GM23338 (cell line): ENCODE results near the gene PKLR. TPM values are rescaled to one million over a fixed set of nuclear protein-coding genes. Genes with fewer than 3 reads are reported as not detected.

Experiments used
- ATAC-seq: fragments of 200-7000 bp; cut with Tn5 transposase; 3 replicates; pipeline ENCODE4 v1.9.1; 2020
- DNase-seq: peaks from one replicate; pipeline ENCODE4 v3.0.0-alpha.2; 2015; ENCODE audit warnings: low spot score
- H2AFZ ChIP-seq: fragments of 200-600 bp; sonication (generic); 2 replicates; pipeline ENCODE4 v1.8.0; 2016; ENCODE audit warnings: antibody characterized with exemption, mild to moderate bottlenecking, moderate library complexity
- H3F3A ChIP-seq: fragments of 200-600 bp; sonication (generic); replicated peaks from 2 replicates; pipeline ENCODE4 v1.8.0; 2017; ENCODE audit warnings: antibody characterized with exemption, mixed run types, low read depth
- H3K27ac ChIP-seq: fragments of 200-600 bp; sonication (generic); 2 replicates; pipeline ENCODE4 v1.6.1; 2016; ENCODE audit warnings: low read depth
- H3K27me3 ChIP-seq: fragments of 200-600 bp; sonication (generic); 2 replicates; pipeline ENCODE4 v1.8.0; 2016; ENCODE audit warnings: mild to moderate bottlenecking, mixed run types, moderate library complexity; ENCODE audit not compliant: insufficient read depth
- H3K36me3 ChIP-seq: fragments of 200-600 bp; sonication (generic); 2 replicates; pipeline ENCODE4 v1.8.0; 2016; ENCODE audit warnings: mild to moderate bottlenecking; ENCODE audit not compliant: insufficient read depth
- H3K4me1 ChIP-seq: fragments of 200-600 bp; sonication (generic); 2 replicates; pipeline ENCODE4 v1.8.0; 2016; ENCODE audit warnings: mild to moderate bottlenecking, moderate library complexity; ENCODE audit not compliant: insufficient read depth
- H3K4me2 ChIP-seq: fragments of 200-600 bp; sonication (generic); 2 replicates; pipeline ENCODE4 v1.7.1; 2017; ENCODE audit warnings: mixed run types
- H3K4me3 ChIP-seq: fragments of 200-600 bp; sonication (generic); 2 replicates; pipeline ENCODE4 v1.6.1; 2016; ENCODE audit warnings: mixed run types
- H3K79me2 ChIP-seq: fragments of 200-600 bp; sonication (generic); replicated peaks from 2 replicates; pipeline ENCODE4 v1.8.0; 2017; ENCODE audit warnings: mild to moderate bottlenecking; ENCODE audit not compliant: insufficient read depth
- H3K9me2 ChIP-seq: fragments of 200-600 bp; sonication (generic); 2 replicates; pipeline ENCODE4 v1.8.0; 2017; ENCODE audit not compliant: insufficient read depth
- H4K20me1 ChIP-seq: fragments of 200-600 bp; sonication (generic); replicated peaks from 2 replicates; pipeline ENCODE4 v1.8.0; 2017; ENCODE audit warnings: mild to moderate bottlenecking; ENCODE audit not compliant: insufficient read depth
- H3K27ac Mint-ChIP-seq: 2 replicates; pipeline ENCODE4 v1.8.0; 2020; ENCODE audit warnings: inconsistent platforms, mild to moderate bottlenecking, moderate library complexity, mixed read lengths
- H3K27me3 Mint-ChIP-seq: 3 replicates; pipeline ENCODE4 v1.8.0; 2022; ENCODE audit warnings: low read depth, mild to moderate bottlenecking, moderate library complexity, mixed read lengths, inconsistent platforms; ENCODE audit not compliant: insufficient read depth, poor library complexity
- H3K36me3 Mint-ChIP-seq: 3 replicates; pipeline ENCODE4 v1.8.0; 2021; ENCODE audit warnings: low read depth, mild to moderate bottlenecking, inconsistent platforms, moderate library complexity, mixed read lengths
- H3K4me1 Mint-ChIP-seq: 3 replicates; pipeline ENCODE4 v1.8.0; 2020; ENCODE audit warnings: mild to moderate bottlenecking, inconsistent platforms, mixed read lengths
- H3K4me3 Mint-ChIP-seq: 3 replicates; pipeline ENCODE4 v1.8.0; 2021; ENCODE audit warnings: moderate library complexity, mild to moderate bottlenecking, inconsistent platforms, mixed read lengths
- H3K9me3 Mint-ChIP-seq: 3 replicates; pipeline ENCODE4 v1.8.0; 2020; ENCODE audit warnings: moderate library complexity, mild to moderate bottlenecking, inconsistent platforms, mixed read lengths
- CREB1 ChIP-seq: fragments of 250-450 bp; sonication (Bioruptor Pico); IDR thresholded peaks from 2 replicates; pipeline ENCODE4 v1.5.0; 2020; ENCODE audit warnings: low read depth, mild to moderate bottlenecking, moderate library complexity
- CTCF ChIP-seq, 2 experiments: fragments of 200-600 bp in 1 of 2; sonication (generic) in 1 of 2; conservative IDR thresholded peaks; 2 replicates each; pipeline versions ENCODE4 v1.5.1 to v1.6.1; 2016 to 2017; ENCODE audit warnings: antibody characterized with exemption in 2 of 2, low read depth in 2 of 2, mild to moderate bottlenecking in 2 of 2, moderate library complexity in 1 of 2
- ETS1 ChIP-seq: IDR thresholded peaks from 2 replicates; pipeline ENCODE4 v1.6.1; 2016; ENCODE audit warnings: antibody characterized with exemption
- POLR2AphosphoS5 ChIP-seq: IDR thresholded peaks from 2 replicates; pipeline ENCODE4 v1.6.1; 2016; ENCODE audit warnings: antibody characterized with exemption, low read depth
- STAT1 ChIP-seq: IDR thresholded peaks from one replicate; pipeline ENCODE4 v1.6.1; 2016; ENCODE audit warnings: antibody characterized with exemption; ENCODE audit not compliant: unreplicated experiment
- microRNA counts: library from miRNA; unstranded; fragments of <30 nt; microRNA quantifications from one replicate; lab custom pipeline; 2017
- microRNA-seq: library from miRNA; unstranded; fragments of <30 nt; microRNA quantifications from one replicate; pipeline ENCODE4, GENCODE V29; 2017
- polyA plus RNA-seq: library from polyadenylated mRNA; unstranded; fragments of >200 nt; fragmentation: Nextera tagmentation; extraction: Ambion mirVana; gene quantifications from 2 replicates; pipeline ENCODE4 v1.2.1, GENCODE V29; 2016
- total RNA-seq: library from RNA; depleted of rRNA; stranded (reverse); fragments of >200 nt; shearing (Covaris generic); gene quantifications from 2 replicates; pipeline ENCODE4 v1.2.3, GENCODE V29; 2014; rRNA removed

PKLR gene
- total and polyA plus RNA-seq, 2 experiments from 2014 or later: 2.0 to 3.7 TPM

GRCh38 chr1:155241069-155241679 lies 60.1 kb downstream of the PKLR start:
- Mint-ChIP-seq H3K27ac (peak overlapping the region; percentile 70; the same call in 1 of the 2 replicates), H3K4me3 (peak overlapping the region; percentile 79), H3K9me3 (no peaks in the 10 kb centered on the region), H3K27me3 (peaks cover 28% of the 10 kb centered on the region), H3K4me1 (peaks cover 17% of the 10 kb centered on the region), H3K36me3 (peaks cover 10% of the 10 kb centered on the region)
- TF ChIP-seq CTCF (conservative IDR thresholded peaks at IDR 0.05; ENCODE audit: low read depth in 2 of 2) (no peak), POLR2AphosphoS5 (0 out of 2 replicates have a peak, but pooled peaks have one; percentile 25), ETS1 (peak; percentile 90), STAT1 (no peak), CREB1 (CRISPR knock-in tag) (peak; percentile 68)
- Histone ChIP-seq H3K36me3 (no peaks in the 10 kb centered on the region), H3K27me3 (peaks cover 22% of the 10 kb centered on the region), H3K4me2 (peak overlapping the region; percentile 65), H3F3A (0 out of 2 replicates have a peak, but pooled peaks cover 10% of the 10 kb centered on the region), H3K4me1 (peaks cover 19% of the 10 kb centered on the region), H3K4me3 (peak overlapping the region; percentile 50), H4K20me1 (no peaks in the 10 kb centered on the region), H2AFZ (no peak overlapping the region), H3K27ac (no peak overlapping the region), H3K9me2 (no peaks in the 10 kb centered on the region), H3K79me2 (0 out of 2 replicates have a peak, but pooled peaks cover 7% of the 10 kb centered on the region)
- DNase-seq (peak; percentile 92), ATAC-seq (peak; percentile 16)

MicroRNAs encoded within 50 kb of the gene (microRNA counts, 767-probe panel; counts per million panel counts)
- microRNA hsa-miR-555 (lab: Ali Mortazavi, UCI): not detected

Small RNA genes lying within 50 kb of the gene (microRNA-seq; reads per million reads assigned to microRNA genes)
- gene MIR555: not detected

Other genes starting within 250 kb of the PKLR start
- 22.9 and 25.0 TPM in 2 replicates for gene EFNA4, start 237.7 kb downstream of the PKLR start, total RNA-seq
- gene EFNA4, start 237.7 kb downstream of the PKLR start, polyA plus RNA-seq: 11.1 and 16.4 TPM in 2 replicates
- 13.6 and 14.5 TPM in 2 replicates for gene EFNA3, start 222.6 kb downstream of the PKLR start, total RNA-seq
- 10.3 and 13.5 TPM in 2 replicates for gene EFNA3, start 222.6 kb downstream of the PKLR start, polyA plus RNA-seq
- 2.1 and 5.1 TPM in 2 replicates for gene EFNA1, start 173.6 kb downstream of the PKLR start, total RNA-seq
- gene EFNA1, start 173.6 kb downstream of the PKLR start, polyA plus RNA-seq: 3.2 and 5.1 TPM in 2 replicates
- gene SLC50A1, start 165.6 kb downstream of the PKLR start, total RNA-seq: 30.0 and 50.5 TPM in 2 replicates
- gene SLC50A1, start 165.6 kb downstream of the PKLR start, polyA plus RNA-seq: 63.9 and 65.4 TPM in 2 replicates
- 13.6 and 19.2 TPM in 2 replicates for gene DPM3, start 160.9 kb downstream of the PKLR start, total RNA-seq
- 71.4 and 76.5 TPM in 2 replicates for gene DPM3, start 160.9 kb downstream of the PKLR start, polyA plus RNA-seq
- 101 and 106 TPM in 2 replicates for gene KRTCAP2, start 128.1 kb downstream of the PKLR start, total RNA-seq
- gene KRTCAP2, start 128.1 kb downstream of the PKLR start, polyA plus RNA-seq: 579 and 628 TPM in 2 replicates
- 15.4 and 18.8 TPM in 2 replicates for gene TRIM46, start 127.6 kb downstream of the PKLR start, total RNA-seq
- 7.4 and 8.1 TPM in 2 replicates for gene TRIM46, start 127.6 kb downstream of the PKLR start, polyA plus RNA-seq
- 1.2 and 6.3 TPM in 2 replicates for gene THBS3, start 93.5 kb downstream of the PKLR start, total RNA-seq
- gene THBS3, start 93.5 kb downstream of the PKLR start, polyA plus RNA-seq: 4.3 and 5.0 TPM in 2 replicates
- 66.7 and 77.7 TPM in 2 replicates for gene MTX1, start 92.7 kb downstream of the PKLR start, total RNA-seq
- 106 and 109 TPM in 2 replicates for gene MTX1, start 92.7 kb downstream of the PKLR start, polyA plus RNA-seq
- gene ENTREP3, start 46.0 kb downstream of the PKLR start, total RNA-seq: 34.7 and 46.3 TPM in 2 replicates
- gene ENTREP3, start 46.0 kb downstream of the PKLR start, polyA plus RNA-seq: 18.6 and 19.5 TPM in 2 replicates
- gene SCAMP3, start 39.1 kb downstream of the PKLR start, total RNA-seq: 47.2 and 52.5 TPM in 2 replicates
- 38.3 and 50.5 TPM in 2 replicates for gene SCAMP3, start 39.1 kb downstream of the PKLR start, polyA plus RNA-seq
- gene CLK2, start 27.9 kb downstream of the PKLR start, total RNA-seq: 40.4 and 54.6 TPM in 2 replicates
- gene CLK2, start 27.9 kb downstream of the PKLR start, polyA plus RNA-seq: 23.9 and 27.2 TPM in 2 replicates
- 3.5 and 4.9 TPM in 2 replicates for gene HCN3, start 24.0 kb downstream of the PKLR start, total RNA-seq
- gene HCN3, start 24.0 kb downstream of the PKLR start, polyA plus RNA-seq: 3.4 and 4.6 TPM in 2 replicates
- gene FDPS, start 7.4 kb upstream of the PKLR start, total RNA-seq: 274 and 287 TPM in 2 replicates
- gene FDPS, start 7.4 kb upstream of the PKLR start, polyA plus RNA-seq: 366 and 373 TPM in 2 replicates
- gene RUSC1, start 19.5 kb upstream of the PKLR start, total RNA-seq: 57.6 and 87.7 TPM in 2 replicates
- gene RUSC1, start 19.5 kb upstream of the PKLR start, polyA plus RNA-seq: 48.2 and 53.4 TPM in 2 replicates